SU-DHL-6 (cell line): ENCODE results near the gene ZNF574.

Experiments
- H2AFZ ChIP-seq: fragments of 200-600 bp; sonication (generic); 2 replicates; pipeline ENCODE4 v1.6.1; 2014; ENCODE audit warnings: low read depth, mild to moderate bottlenecking, moderate library complexity, mixed read lengths, antibody characterized with exemption, low read length; ENCODE audit not compliant: severe bottlenecking
- H3F3A ChIP-seq: fragments of 200-600 bp; shearing (Covaris generic); 2 replicates; pipeline ENCODE4 v1.6.0; 2016; ENCODE audit warnings: antibody characterized with exemption, mild to moderate bottlenecking; ENCODE audit not compliant: insufficient read depth
- H3K27ac ChIP-seq: fragments of 200-600 bp; sonication (generic); 2 replicates; pipeline ENCODE4 v1.5.1; 2016; ENCODE audit warnings: low read depth, mild to moderate bottlenecking, low read length, moderate library complexity, mixed read lengths
- H3K27me3 ChIP-seq: fragments of 200-600 bp; sonication (generic), shearing (Covaris generic); 2 replicates; pipeline ENCODE4 v1.6.0; 2014; ENCODE audit warnings: mild to moderate bottlenecking, low read length
- H3K36me3 ChIP-seq: fragments of 200-600 bp; sonication (generic); 2 replicates; pipeline ENCODE4 v1.6.1; 2014; ENCODE audit warnings: mild to moderate bottlenecking, low read length, mixed read lengths
- H3K4me2 ChIP-seq: fragments of 300-600, 200-600 bp; shearing (Covaris generic), sonication (generic); 2 replicates; pipeline ENCODE4 v1.6.0; 2014; ENCODE audit warnings: low read length, low read depth, mild to moderate bottlenecking; ENCODE audit not compliant: poor library complexity, severe bottlenecking
- H3K4me3 ChIP-seq: fragments of 200-600 bp; sonication (generic); 2 replicates; pipeline ENCODE4 v1.5.1; 2014; ENCODE audit warnings: antibody characterized with exemption, low read length, mild to moderate bottlenecking, mixed read lengths; ENCODE audit not compliant: insufficient read depth, poor library complexity, severe bottlenecking
- H3K79me2 ChIP-seq: fragments of 200-600 bp; sonication (generic); 2 replicates; pipeline ENCODE4 v1.6.1; 2014; ENCODE audit warnings: mild to moderate bottlenecking, low read length, moderate library complexity; ENCODE audit not compliant: insufficient read depth
- H3K9ac ChIP-seq: fragments of 200-600 bp; sonication (generic); 2 replicates; pipeline ENCODE4 v1.7.0; 2014; ENCODE audit warnings: mild to moderate bottlenecking, low read length
- H3K9me2 ChIP-seq: fragments of 200-600 bp; sonication (generic); replicated peaks from 2 replicates; pipeline ENCODE4 v1.6.1; 2014; ENCODE audit warnings: low read length; ENCODE audit not compliant: insufficient read depth
- H3K9me3 ChIP-seq: fragments of 200-600 bp; sonication (generic); 2 replicates; pipeline ENCODE4 v1.6.1; 2014; ENCODE audit warnings: low read length, mixed read lengths; ENCODE audit not compliant: insufficient read depth
- H4K20me1 ChIP-seq: fragments of 200-600 bp; sonication (generic); 2 replicates; pipeline ENCODE4 v1.6.1; 2014; ENCODE audit warnings: low read depth, mild to moderate bottlenecking, antibody characterized with exemption, low read length, moderate library complexity, mixed read lengths
- CTCF ChIP-seq: fragments of 200-600 bp; sonication (generic); IDR thresholded peaks from one replicate; pipeline ENCODE4 v1.5.1; 2017; ENCODE audit warnings: antibody characterized with exemption, mild to moderate bottlenecking, low read length, moderate library complexity; ENCODE audit not compliant: insufficient read depth, poor library complexity, severe bottlenecking
- EZH2phosphoT487 ChIP-seq: fragments of 200-600 bp; sonication (generic), shearing (Covaris generic); conservative IDR thresholded peaks from 2 replicates; pipeline ENCODE4 v1.6.1; 2018; ENCODE audit warnings: mild to moderate bottlenecking, antibody characterized with exemption, low read length, moderate library complexity, mixed read lengths

ZNF574 gene

DNA sequence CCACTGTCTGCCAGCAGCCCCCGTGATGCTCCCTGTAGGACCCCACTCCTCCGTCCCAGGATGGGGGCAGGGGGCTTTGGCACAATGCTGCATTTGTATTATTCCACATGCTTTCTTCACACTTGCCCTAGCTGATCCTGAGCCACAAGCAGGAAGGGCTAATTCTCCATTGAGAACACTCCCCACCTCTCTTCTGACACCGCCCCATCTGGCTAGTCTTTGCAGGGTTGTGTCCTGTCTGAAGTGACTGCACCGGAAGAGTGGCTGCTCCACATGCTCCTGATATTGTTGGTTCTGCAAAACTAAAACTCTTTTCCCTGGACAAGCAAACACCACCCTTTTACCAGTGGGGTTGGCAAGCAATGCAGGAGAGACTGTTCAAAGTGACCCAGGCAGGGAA is 18.0 kb downstream of the ZNF574 start:
- Histone ChIP-seq H3K9me2 (no peaks in the 10 kb centered on the region), H3K4me3 (no peak overlapping the region), H3K9ac (no peak overlapping the region), H3K4me2 (no peak overlapping the region), H3K27ac (no peak overlapping the region), H4K20me1 (no peaks in the 10 kb centered on the region), H3K36me3 (no peaks in the 10 kb centered on the region), H2AFZ (no peak overlapping the region), H3K27me3 (no peaks in the 10 kb centered on the region), H3K9me3 (no peaks in the 10 kb centered on the region), H3K79me2 (no peaks in the 10 kb centered on the region), H3F3A (no peaks in the 10 kb centered on the region)
- TF ChIP-seq EZH2phosphoT487 (no peak), CTCF (no peak)

DNA sequence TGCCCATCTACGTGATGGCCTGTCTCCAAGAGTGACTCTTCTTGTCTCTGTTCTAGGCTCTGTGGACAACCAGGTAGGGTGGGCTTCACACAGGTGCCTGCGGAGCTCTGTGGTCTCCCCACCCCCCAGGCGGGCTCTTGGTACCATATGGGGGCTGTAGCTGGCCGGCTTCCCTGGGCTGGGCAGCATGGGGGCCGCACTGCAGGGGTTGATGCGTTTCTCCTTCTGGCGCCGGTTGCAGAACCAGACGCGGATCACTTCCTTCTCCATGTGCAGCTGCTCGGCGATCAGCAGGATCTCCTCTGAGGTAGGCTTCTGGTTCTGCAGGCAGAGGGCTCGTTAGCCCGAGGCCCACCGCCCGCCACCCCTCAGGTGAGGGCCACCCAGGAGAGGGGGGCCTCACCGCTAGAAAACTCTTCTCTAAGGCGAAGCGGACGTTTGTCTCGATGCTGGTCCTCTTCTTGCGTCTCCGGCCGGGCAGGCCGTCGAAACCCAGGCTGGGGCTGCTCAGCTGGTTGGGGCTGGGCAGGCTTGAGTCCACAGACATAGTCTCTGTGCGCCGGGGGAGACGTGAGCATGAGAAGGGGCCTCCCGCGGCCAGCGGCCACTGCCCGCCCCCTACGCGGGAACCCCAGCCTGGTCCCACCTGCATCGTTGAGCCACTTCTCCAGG is 19.3 kb downstream of the ZNF574 start:
- Histone ChIP-seq H3K4me3 (no peak overlapping the region), H3K36me3 (no peaks in the 10 kb centered on the region), H3K4me2 (no peak overlapping the region), H3K27me3 (no peaks in the 10 kb centered on the region), H4K20me1 (no peaks in the 10 kb centered on the region), H3K9ac (no peak overlapping the region), H3K27ac (no peak overlapping the region), H2AFZ (no peak overlapping the region), H3K9me3 (no peaks in the 10 kb centered on the region), H3F3A (no peaks in the 10 kb centered on the region), H3K79me2 (no peaks in the 10 kb centered on the region), H3K9me2 (no peaks in the 10 kb centered on the region)
- TF ChIP-seq EZH2phosphoT487 (no peak), CTCF (no peak)

GRCh38 chr19:42095814-42096230 is 19.9 kb downstream of the ZNF574 start:
- no peak overlapping the region for H2AFZ ChIP-seq
- no peak overlapping the region for H3K4me3 ChIP-seq
- H3K79me2 ChIP-seq, result no peaks in the 10 kb centered on the region
- no peaks in the 10 kb centered on the region for H3K36me3 ChIP-seq
- H3K9ac ChIP-seq, result no peak overlapping the region
- H3K9me3 ChIP-seq, result no peaks in the 10 kb centered on the region
- TF ChIP-seq CTCF (no peak), EZH2phosphoT487 (no peak)
- H3F3A ChIP-seq, result no peaks in the 10 kb centered on the region
- H3K9me2 ChIP-seq, result no peaks in the 10 kb centered on the region
- H3K27me3 ChIP-seq, result no peaks in the 10 kb centered on the region
- H3K27ac ChIP-seq, result no peak overlapping the region
- H3K4me2 ChIP-seq, result no peak overlapping the region
- no peaks in the 10 kb centered on the region for H4K20me1 ChIP-seq
